Kasumi-1 (cell line): ENCODE measurements around the gene TTLL5.
A peak's percentile ranks its signal among the peaks of the same experiment; 100 is the strongest.

Experiments used
- DNase-seq, 2 experiments: peaks; one replicate each; lab custom pipeline; 2025; lab: John Stamatoyannopoulos, UW

The TTLL5 gene, protein sequence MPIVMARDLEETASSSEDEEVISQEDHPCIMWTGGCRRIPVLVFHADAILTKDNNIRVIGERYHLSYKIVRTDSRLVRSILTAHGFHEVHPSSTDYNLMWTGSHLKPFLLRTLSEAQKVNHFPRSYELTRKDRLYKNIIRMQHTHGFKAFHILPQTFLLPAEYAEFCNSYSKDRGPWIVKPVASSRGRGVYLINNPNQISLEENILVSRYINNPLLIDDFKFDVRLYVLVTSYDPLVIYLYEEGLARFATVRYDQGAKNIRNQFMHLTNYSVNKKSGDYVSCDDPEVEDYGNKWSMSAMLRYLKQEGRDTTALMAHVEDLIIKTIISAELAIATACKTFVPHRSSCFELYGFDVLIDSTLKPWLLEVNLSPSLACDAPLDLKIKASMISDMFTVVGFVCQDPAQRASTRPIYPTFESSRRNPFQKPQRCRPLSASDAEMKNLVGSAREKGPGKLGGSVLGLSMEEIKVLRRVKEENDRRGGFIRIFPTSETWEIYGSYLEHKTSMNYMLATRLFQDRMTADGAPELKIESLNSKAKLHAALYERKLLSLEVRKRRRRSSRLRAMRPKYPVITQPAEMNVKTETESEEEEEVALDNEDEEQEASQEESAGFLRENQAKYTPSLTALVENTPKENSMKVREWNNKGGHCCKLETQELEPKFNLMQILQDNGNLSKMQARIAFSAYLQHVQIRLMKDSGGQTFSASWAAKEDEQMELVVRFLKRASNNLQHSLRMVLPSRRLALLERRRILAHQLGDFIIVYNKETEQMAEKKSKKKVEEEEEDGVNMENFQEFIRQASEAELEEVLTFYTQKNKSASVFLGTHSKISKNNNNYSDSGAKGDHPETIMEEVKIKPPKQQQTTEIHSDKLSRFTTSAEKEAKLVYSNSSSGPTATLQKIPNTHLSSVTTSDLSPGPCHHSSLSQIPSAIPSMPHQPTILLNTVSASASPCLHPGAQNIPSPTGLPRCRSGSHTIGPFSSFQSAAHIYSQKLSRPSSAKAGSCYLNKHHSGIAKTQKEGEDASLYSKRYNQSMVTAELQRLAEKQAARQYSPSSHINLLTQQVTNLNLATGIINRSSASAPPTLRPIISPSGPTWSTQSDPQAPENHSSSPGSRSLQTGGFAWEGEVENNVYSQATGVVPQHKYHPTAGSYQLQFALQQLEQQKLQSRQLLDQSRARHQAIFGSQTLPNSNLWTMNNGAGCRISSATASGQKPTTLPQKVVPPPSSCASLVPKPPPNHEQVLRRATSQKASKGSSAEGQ (N-terminal part only)

GRCh38 chr14:75660630-75661498 is at the start of gene TTLL5, which contains the start of gene ERG28:
Gene TTLL5 (plus strand): TSS chr14:75661246. CDS start chr14:75663150, 1,904 bp downstream.
Gene ERG28 (minus strand): TSS chr14:75660876. CDS start chr14:75657502, 3,374 bp downstream.
- peak; percentile 96 to 98 for DNase-seq

DNA sequence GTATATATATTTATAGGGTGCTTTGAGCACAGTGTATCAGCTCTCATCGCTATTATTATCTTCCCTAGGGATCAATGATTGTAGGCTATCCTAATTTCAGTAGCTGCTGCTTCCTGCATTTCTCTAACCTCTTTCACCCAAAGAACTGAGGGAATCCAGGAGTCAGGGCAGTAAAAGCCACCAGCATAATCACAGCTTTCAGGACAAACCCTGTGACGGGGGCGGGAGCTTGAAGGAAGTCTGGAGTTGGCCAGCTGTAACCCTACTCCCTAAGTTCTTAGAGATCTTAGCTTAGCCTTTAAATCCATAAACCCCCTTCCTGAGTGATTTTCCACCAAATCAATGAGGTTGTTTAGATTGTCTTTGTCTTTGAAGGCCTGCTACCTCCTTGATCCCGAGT is 48.9 kb upstream of the TTLL5 start:
- DNase-seq: no peak

GRCh38 chr14:75614179-75614578 is 46.9 kb upstream of the TTLL5 start:
- DNase-seq: peak; percentile 37 to 55

GRCh38 chr14:75615200-75615599 is 45.8 kb upstream of the TTLL5 start:
- DNase-seq: peak; percentile 96 to 97

DNA sequence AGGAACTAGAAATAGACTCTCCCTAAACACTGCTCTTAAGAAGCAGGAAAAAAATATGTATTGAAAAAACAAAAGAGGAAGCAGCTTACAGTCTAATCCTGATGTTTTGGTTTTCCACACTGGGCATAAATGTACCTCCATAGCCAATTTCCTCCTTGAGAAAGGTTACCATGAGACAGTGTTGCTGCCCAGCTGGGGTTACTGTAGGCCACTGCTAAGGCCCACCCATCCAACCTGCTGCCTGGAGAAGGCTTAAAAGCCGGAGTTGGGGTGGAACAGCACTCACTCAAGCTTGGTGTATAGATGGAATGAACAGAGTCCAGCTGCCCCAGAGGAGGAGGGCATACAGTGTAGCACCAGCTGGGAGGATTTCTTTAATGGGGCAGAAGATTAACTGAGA is 41.5 kb upstream of the TTLL5 start:
- no peak for DNase-seq

DNA sequence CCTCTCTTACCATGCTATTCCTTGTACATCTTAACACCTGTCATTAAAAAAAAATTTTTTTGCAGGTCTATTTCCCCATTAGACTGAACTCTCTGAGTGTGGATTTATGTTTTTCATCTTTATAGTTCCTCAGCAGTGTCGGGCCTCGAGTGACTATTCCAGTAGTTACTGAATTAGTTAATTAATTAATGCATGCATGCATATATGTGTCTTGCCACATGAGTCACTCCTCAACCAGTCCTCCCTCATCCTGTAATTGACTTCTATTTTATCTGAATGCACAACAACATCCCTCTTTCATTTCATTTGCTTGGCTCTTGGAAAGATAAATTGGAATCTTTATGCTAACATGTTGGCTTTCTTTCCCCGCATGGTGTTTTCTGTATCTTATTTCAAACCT is 36.0 kb upstream of the TTLL5 start:
- no peak for DNase-seq

DNA sequence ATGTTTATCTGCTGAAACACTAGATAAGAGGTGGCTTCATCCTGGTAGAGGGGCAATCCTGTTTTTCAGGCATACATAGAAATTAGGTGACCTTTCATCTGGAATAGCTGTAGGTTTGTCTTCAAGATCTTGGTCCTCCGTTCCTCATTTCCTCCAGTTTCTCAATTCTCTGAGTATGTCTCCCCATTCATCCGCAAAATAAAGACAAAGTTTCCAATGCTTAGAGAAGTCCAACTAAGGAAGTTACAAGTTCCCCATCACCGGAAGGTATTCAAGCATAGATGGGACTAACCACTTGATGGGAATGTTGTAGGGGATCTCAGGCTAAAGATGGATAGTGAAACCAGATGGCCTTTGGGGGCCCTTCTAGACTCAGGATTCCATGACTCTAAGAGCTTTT is 34.6 kb upstream of the TTLL5 start:
- DNase-seq: no peak

DNA sequence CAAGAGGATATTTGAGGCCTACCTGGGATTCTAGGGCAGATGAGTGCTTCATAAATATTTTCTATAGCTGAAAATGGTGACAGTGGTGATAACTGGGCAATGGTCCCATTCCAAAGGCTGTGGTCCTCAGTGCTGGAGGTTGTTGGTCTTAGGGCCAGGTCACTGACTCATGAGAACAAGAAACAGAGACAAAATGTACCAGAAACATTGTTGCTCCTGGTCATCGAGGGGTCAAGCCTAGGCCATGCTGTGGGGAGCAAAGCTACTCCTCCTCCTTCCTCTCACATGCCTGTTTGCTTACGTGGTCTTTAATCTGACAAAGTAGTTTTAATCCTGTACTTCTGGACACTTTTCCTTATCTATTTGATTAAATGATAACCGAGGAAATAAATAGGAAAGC is 34.2 kb upstream of the TTLL5 start:
- no peak for DNase-seq

DNA sequence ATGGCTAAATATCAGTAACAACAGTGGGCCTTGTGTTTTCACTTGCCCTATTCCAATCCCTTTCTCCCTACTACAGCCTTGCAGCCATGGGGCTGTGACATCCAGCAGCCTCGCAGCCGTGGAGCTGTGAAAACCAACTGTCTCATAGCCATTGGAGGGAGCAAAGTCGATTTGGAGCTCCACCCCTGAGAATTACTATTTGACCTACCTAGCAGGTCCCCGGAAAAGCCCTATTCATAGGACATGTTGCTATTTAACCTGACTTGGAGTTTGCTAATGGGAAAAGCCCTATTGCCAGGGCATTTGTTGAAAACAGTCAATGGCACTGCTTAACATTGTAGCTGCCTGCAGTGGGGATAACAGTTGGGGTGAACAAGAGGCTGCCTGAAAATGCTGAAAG is 33.6 kb upstream of the TTLL5 start:
- no peak for DNase-seq

DNA sequence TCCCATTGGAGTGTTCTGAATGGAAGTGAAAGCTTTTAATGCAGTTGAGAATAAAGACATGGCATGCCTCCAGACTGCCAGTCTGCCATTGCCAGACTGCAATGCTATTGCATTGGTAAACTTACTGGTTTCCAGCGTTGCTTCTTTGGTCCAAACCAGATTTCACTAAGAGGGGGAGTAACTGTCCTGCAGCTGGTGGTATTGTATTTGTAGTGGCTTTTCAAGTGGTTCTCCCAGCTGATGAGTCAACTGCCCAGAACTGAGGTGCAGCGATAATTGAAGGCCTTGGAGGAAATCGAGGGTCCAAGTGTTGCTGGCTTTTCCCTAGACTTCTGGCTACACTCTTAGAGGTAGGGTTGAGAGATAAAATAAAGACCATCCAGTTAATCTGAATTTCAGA is 32.2 kb upstream of the TTLL5 start:
- DNase-seq: no peak

- no peak for DNase-seq
These were observed 30.2 kb upstream of the TTLL5 start for GRCh38 chr14:75630695-75631452.

DNA sequence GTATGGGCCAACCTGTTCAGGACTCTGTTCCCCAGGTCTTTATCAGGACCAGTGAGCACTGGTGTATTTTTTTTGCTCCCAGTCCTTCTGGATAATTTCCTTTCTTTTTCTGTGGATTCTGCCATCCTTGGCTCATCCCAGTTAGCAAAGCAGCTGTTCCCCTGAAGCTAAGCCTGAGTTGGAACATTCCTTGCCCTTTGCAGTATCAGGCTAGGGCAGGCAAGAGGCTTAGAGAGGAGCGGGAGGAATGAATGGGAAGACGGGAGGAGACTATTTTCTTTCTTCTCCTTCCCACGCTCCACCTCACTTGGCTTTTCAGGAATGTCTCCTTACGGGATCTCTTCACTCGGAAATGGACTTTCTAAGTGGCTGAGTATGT is 29.6 kb upstream of the TTLL5 start:
- no peak for DNase-seq

GRCh38 chr14:75634848-75635247 is 26.2 kb upstream of the TTLL5 start:
- no peak for DNase-seq

- DNase-seq: no peak
These were observed 24.9 kb upstream of the TTLL5 start for GRCh38 chr14:75636100-75636692.

- DNase-seq: no peak
These were observed 20.2 kb upstream of the TTLL5 start for GRCh38 chr14:75640876-75641275.

DNA sequence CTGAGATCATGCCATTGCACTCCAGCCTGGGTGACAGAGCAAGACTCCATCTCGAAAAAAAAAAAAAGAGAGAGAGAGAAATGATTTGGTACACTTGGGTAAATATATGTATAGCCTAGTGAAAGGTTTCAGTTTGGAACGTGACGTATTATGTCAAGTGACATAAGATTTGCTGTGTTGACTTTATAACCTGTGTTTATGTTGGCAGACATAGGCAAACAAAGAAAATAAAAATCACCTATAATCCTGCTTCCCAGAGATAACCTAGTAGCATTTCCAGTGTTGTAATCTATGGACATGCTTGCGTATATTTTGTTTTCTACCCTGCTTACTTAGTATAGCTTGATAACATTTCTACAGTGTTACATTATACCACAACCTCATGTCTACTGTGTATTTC is 17.1 kb upstream of the TTLL5 start:
- no peak for DNase-seq

- DNase-seq: no peak
These were observed 16.0 kb upstream of the TTLL5 start for GRCh38 chr14:75645056-75645455.

- no peak for DNase-seq
These were observed 14.3 kb upstream of the TTLL5 start for GRCh38 chr14:75646762-75647161.

DNA sequence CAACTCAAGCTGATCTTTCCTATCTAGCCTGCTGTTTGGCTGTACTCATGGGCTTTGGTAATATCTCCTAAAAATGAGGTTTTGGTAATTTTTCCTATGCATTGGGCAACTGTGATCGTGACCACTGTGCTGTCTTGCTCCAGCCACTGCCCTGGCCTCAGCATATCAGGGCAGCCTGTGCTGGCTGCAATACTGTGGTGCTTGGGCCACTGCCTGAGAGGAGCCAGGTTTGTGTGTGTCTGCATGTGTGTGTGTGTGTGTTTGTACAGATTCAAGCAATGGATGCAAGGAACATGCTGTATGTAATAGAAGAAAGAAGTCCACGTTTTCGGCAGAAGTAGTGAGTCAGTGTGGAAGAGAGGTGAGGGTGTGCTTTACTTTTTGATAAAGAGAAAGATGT is 13.4 kb upstream of the TTLL5 start:
- DNase-seq: no peak
